Pancreas (tissue), 10 donors: ENCODE data around the gene PERM1. TPM values are rescaled to one million over a fixed set of nuclear protein-coding genes. Genes with fewer than 3 reads are reported as not detected.

ENCODE experiments used
- ATAC-seq, 4 donors: fragments of 200-7000 bp; cut with Tn5 transposase; one replicate each; pipeline versions ENCODE4 v1.8.0 to v1.9.1; 2020; ENCODE audit warnings: mild to moderate bottlenecking in 4 of 4, moderate library complexity in 4 of 4
- DNase-seq, 6 donors: peaks; one replicate each; pipeline ENCODE4 v3.0.0-alpha.2; 2020
- FAIRE-seq: peaks from 2 replicates; lab custom pipeline; 2012; peaks lifted over from hg19 to GRCh38; lab: Jason Lieb, UNC
- H3K27ac ChIP-seq, 4 donors: fragments of 200-600 bp; sonication (generic); 1 replicate in 3 of 4; 2 replicates in 1 of 4; pipeline versions ENCODE4 v1.5.0 to v1.8.0; 2020
- H3K27me3 ChIP-seq, 4 donors: fragments of 200-600 bp; one replicate each; pipeline ENCODE4 v1.8.0; 2021
- H3K36me3 ChIP-seq, 3 donors: fragments of 200-600 bp; sonication (generic) in 1 of 3; one replicate each; pipeline versions ENCODE4 v1.5.0 to v1.8.0; 2020 to 2021
- H3K4me1 ChIP-seq, 3 donors: fragments of 200-600 bp; one replicate each; pipeline ENCODE4 v1.8.0; 2021
- H3K4me3 ChIP-seq, 4 donors: fragments of 200-600 bp; sonication (generic) in 2 of 4; one replicate each; pipeline versions ENCODE4 v1.5.0 to v1.8.0; 2020 to 2021
- H3K9me3 ChIP-seq, 4 donors: fragments of 200-600 bp; one replicate each; pipeline ENCODE4 v1.8.0; 2021
- WGBS, 2 donors: extraction: QIAGEN DNeasy Blood & Tissue Kit; methylation state at CpG; one replicate each; pipeline ENCODE4 v1.1.7; 2013; 5-methylcytosine and 5-hydroxymethylcytosine counted together
- intact Hi-C, 3 donors: fragments of 100-400 bp; cut with DNase I; formaldehyde crosslinking; loops; one replicate each; pipeline versions ENCODE4 v1.11.1 to v1.14.2; 2022
- polyA plus RNA-seq, 2 donors: library from polyadenylated mRNA; stranded (reverse); fragments of 200-250 nt; gene quantifications; one replicate each; pipeline ENCODE4 v1.2.3, GENCODE V29; 2013
- total RNA-seq, 6 donors: library from RNA; stranded (reverse); fragmentation: NEBNext Ultra II Directional in 4 of 6; extraction: Animal tissue kit (Norgen Biotek cat#: 25700) in 4 of 6; gene quantifications; one replicate each; pipeline versions ENCODE4 v1.2.1 to v1.2.4, GENCODE V29; 2021 to 2023
- TF ChIP-seq, protein P1 (sequence below), 4 donors: fragments of 200-600 bp; sonication (generic) in 3 of 4; IDR thresholded peaks; one replicate each; pipeline versions ENCODE4 v1.5.0 to v1.8.0; 2021; ENCODE audit warnings: antibody characterized with exemption in 4 of 4
- donor health status: healthy with polysubstance abuse.
- donor health status: DM: no; HTN: no; CAD: no; lungs with moderate emphysema.
- donor health status: DM: no; HTN: no; CAD: no.
- donor health status: control.
- donor health status: control.
- donor health status: Bipolar disorder and iron deficiency.
- donor health status: DM: yes; HTN: yes; CAD: no.
- donor health status: DM: no; HTN: no; CAD: no.
- donor health status: DM: no; HTN: no; CAD: no.
- donor health status: DM: yes; HTN: yes; CAD: no.

PERM1 gene
- total and polyA plus RNA-seq, 8 donors = 0.04 to 0.35 (median 0.24) TPM; not detected in 4

- Histone ChIP-seq H3K9me3 (no peaks in the 10 kb centered on the region), H3K27me3 (no peaks in the 10 kb centered on the region), H3K27ac (no peak overlapping the region), H3K36me3 (no peaks in the 10 kb centered on the region), H3K4me3 (no peak overlapping the region), H3K4me1 (peaks cover 0 to 9% (median 3%) of the 10 kb centered on the region in 3 donors)
- DNase-seq = peak in 2 of 6 donors; percentile 33 to 62
- 93 to 96% methylated on average over 38 to 39 of the region's 51 CpGs for WGBS, 2 donors
- TF ChIP-seq, protein P1, sequence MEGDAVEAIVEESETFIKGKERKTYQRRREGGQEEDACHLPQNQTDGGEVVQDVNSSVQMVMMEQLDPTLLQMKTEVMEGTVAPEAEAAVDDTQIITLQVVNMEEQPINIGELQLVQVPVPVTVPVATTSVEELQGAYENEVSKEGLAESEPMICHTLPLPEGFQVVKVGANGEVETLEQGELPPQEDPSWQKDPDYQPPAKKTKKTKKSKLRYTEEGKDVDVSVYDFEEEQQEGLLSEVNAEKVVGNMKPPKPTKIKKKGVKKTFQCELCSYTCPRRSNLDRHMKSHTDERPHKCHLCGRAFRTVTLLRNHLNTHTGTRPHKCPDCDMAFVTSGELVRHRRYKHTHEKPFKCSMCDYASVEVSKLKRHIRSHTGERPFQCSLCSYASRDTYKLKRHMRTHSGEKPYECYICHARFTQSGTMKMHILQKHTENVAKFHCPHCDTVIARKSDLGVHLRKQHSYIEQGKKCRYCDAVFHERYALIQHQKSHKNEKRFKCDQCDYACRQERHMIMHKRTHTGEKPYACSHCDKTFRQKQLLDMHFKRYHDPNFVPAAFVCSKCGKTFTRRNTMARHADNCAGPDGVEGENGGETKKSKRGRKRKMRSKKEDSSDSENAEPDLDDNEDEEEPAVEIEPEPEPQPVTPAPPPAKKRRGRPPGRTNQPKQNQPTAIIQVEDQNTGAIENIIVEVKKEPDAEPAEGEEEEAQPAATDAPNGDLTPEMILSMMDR (IDR thresholded peaks at IDR 0.05) = no peak
- no peak for FAIRE-seq
- ATAC-seq = no peak
- intact Hi-C loops = no loop called here
Observed at GRCh38 chr1:964691-965525, 17.0 kb downstream of the PERM1 start.

DNA sequence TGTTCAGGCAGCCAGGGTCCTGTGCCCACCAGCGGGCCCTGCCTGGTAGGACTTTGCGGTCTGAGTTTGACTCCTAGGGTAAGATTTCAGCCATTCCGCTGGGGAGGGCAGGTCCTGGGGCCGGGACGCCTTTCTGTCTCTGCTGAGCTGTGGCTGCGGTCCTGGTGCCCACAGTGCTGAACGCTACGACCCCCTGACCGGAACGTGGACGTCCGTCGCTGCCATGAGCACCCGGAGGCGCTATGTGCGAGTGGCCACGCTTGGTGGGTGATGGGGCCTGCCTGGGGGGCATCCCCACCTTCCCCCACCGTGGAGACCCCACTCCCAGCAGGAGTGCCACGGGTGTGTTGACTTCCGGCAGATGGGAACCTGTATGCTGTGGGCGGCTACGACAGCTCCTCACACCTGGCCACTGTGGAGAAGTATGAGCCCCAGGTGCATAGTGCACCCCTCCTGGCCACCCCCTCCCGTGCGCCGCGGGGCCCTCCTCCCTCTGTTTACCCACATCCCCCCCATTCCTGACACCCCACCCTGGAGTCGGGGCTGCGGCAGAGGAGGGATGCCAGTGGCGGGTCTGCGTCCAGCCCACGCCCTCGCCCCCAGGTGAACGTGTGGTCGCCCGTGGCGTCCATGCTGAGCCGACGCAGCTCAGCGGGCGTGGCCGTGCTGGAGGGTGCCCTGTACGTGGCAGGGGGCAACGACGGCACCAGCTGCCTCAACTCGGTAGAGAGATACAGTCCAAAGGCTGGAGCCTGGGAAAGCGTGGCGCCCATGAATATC lies 18.0 kb downstream of the PERM1 start:
- TF ChIP-seq, protein P1 (IDR thresholded peaks at IDR 0.05) = no peak
- Histone ChIP-seq H3K9me3 (no peaks in the 10 kb centered on the region), H3K4me1 (peaks cover 0 to 9% (median 3%) of the 10 kb centered on the region in 3 donors), H3K36me3 (no peaks in the 10 kb centered on the region), H3K27me3 (no peaks in the 10 kb centered on the region), H3K4me3 (no peak overlapping the region), H3K27ac (no peak overlapping the region)
- DNase-seq (peak in 2 of 6 donors; percentile 37 to 70), FAIRE-seq (no peak), ATAC-seq (no peak)
- intact Hi-C loops = no loop called here
- WGBS, 2 donors = 92 to 94% methylated on average over 41 to 47 of the region's 47 CpGs

- ATAC-seq (no peak), DNase-seq (peak in 1 of 6 donors; percentile 25), FAIRE-seq (no peak)
- H3K4me3 ChIP-seq = no peak overlapping the region
- WGBS, 2 donors = 92 to 94% methylated on average over 16 of the region's 16 CpGs
- no peaks in the 10 kb centered on the region for H3K9me3 ChIP-seq
- peaks cover 0 to 12% (median 3%) of the 10 kb centered on the region in 3 donors for H3K4me1 ChIP-seq
- TF ChIP-seq, protein P1 (IDR thresholded peaks at IDR 0.05) = no peak
- H3K27ac ChIP-seq = no peak overlapping the region
- intact Hi-C loops = no loop called here
- no peaks in the 10 kb centered on the region for H3K36me3 ChIP-seq
- H3K27me3 ChIP-seq = no peaks in the 10 kb centered on the region
Observed at GRCh38 chr1:963301-963651, 18.6 kb downstream of the PERM1 start.

DNA sequence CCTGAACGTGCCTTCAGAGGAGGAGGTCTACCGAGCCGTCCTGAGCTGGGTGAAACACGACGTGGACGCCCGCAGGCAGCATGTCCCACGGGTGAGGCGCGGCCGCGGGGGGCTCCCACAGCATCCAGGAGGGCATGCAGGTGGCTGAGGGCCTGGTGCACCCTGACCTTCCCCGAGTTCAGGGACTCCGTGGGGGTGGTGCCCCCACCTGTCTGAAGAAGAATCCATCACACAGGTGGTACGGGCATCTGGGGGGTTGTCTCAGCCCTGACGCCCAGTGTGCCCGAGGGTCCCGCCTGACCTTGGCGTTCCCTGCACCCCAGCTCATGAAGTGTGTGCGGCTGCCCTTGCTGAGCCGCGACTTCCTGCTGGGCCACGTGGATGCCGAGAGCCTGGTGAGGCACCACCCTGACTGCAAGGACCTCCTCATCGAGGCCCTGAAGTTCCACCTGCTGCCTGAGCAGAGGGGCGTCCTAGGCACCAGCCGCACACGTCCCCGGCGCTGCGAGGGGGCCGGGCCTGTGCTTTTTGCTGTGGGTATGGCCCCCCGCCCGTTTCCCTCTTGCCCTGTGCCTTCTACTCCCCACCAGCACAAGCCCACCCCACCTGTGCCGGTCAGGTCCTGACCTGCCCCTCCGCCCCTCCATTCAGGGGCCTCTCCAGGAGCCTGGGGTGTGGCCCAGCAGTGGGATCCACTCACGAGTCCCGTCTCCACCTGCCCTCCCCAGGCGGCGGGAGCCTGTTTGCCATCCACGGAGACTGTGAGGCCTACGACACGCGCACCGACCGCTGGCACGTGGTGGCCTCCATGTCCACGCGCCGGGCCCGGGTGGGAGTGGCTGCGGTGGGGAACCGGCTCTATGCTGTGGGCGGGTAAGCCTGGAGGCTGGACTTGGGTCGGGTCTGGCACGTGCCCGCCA lies 19.3 kb downstream of the PERM1 start:
- no peaks in the 10 kb centered on the region for H3K36me3 ChIP-seq
- ATAC-seq = no peak
- WGBS, 2 donors = 94 to 96% methylated on average over 57 of the region's 57 CpGs
- TF ChIP-seq, protein P1 (IDR thresholded peaks at IDR 0.05) = no peak
- intact Hi-C loops = no loop called here
- no peak overlapping the region for H3K4me3 ChIP-seq
- FAIRE-seq = no peak
- no peak overlapping the region for H3K27ac ChIP-seq
- H3K9me3 ChIP-seq = no peaks in the 10 kb centered on the region
- peak in 2 of 6 donors; percentile 36 to 82 for DNase-seq
- H3K4me1 ChIP-seq = peaks cover 3 to 17% (median 4%) of the 10 kb centered on the region in 3 donors
- no peaks in the 10 kb centered on the region for H3K27me3 ChIP-seq
